ENCODE results near the gene PCDH15. TPM values are rescaled to one million over a fixed set of nuclear protein-coding genes. Genes with fewer than 3 reads are reported as not detected.
"Not testable (repeated sequence)": the region's sequence is repeated elsewhere in the genome, so short reads cannot be mapped to it uniquely, and the experiment has no call there.

PCDH15 gene
- total RNA-seq, 1 experiment from 2014 or later = not detected

GRCh38 chr10:53930648-53931047, 870.4 kb downstream of the PCDH15 start:
- Mint-ChIP-seq H3K27ac (ENCODE audit: unreplicated experiment) (no peak overlapping the region), H3K27me3 (ENCODE audit: unreplicated experiment) (no peaks in the 10 kb centered on the region), H3K9me3 (ENCODE audit: low read depth, unreplicated experiment) (no peaks in the 10 kb centered on the region), H3K4me1 (ENCODE audit: low read depth, unreplicated experiment) (no peaks in the 10 kb centered on the region), H3K36me3 (ENCODE audit: insufficient read depth, unreplicated experiment) (no peaks in the 10 kb centered on the region), H3K4me3 (ENCODE audit: low read depth, unreplicated experiment) (no peak overlapping the region)
- intact Hi-C loops (cut with micrococcal nuclease; ENCODE audit: unreplicated experiment) = no loop called here
- CTCF ChIA-PET = no interaction called here
- no TSS peak for BruUV-seq (replicated peaks)
- no peak for TF ChIP-seq CTCF (IDR thresholded peaks at IDR 0.05; ENCODE audit: unreplicated experiment)
- DNase-seq = no peak

GRCh38 chr10:53924051-53924700, 876.9 kb downstream of the PCDH15 start:
- H3K27ac Mint-ChIP-seq (ENCODE audit: unreplicated experiment); DNase-seq; H3K4me1 Mint-ChIP-seq (ENCODE audit: low read depth, unreplicated experiment); H3K4me3 Mint-ChIP-seq (ENCODE audit: low read depth, unreplicated experiment); H3K27me3 Mint-ChIP-seq (ENCODE audit: unreplicated experiment); H3K36me3 Mint-ChIP-seq (ENCODE audit: insufficient read depth, unreplicated experiment); BruUV-seq (replicated peaks); H3K9me3 Mint-ChIP-seq (ENCODE audit: low read depth, unreplicated experiment); intact Hi-C loops (cut with micrococcal nuclease; ENCODE audit: unreplicated experiment): not testable (repeated sequence)
- CTCF ChIA-PET = interaction anchor here (0.6 kb wide), 2 partner anchors 30 to 1717 kb away, joined by 3 read pairs; no protein-coding TSS in a partner anchor

- no peaks in the 10 kb centered on the region for H3K36me3 Mint-ChIP-seq (ENCODE audit: insufficient read depth, unreplicated experiment)
- no peak for TF ChIP-seq CTCF (IDR thresholded peaks at IDR 0.05; ENCODE audit: unreplicated experiment)
- intact Hi-C loops (cut with micrococcal nuclease; ENCODE audit: unreplicated experiment) = no loop called here
- BruUV-seq (replicated peaks) = no TSS peak
- no peak overlapping the region for H3K27ac Mint-ChIP-seq (ENCODE audit: unreplicated experiment)
- CTCF ChIA-PET = interaction anchor here (0.7 kb wide), 1 partner anchor 13 kb away, joined by 4 read pairs; no protein-coding TSS in a partner anchor
- H3K27me3 Mint-ChIP-seq (ENCODE audit: unreplicated experiment) = no peaks in the 10 kb centered on the region
- H3K4me1 Mint-ChIP-seq (ENCODE audit: low read depth, unreplicated experiment) = no peaks in the 10 kb centered on the region
- no peak for DNase-seq
- H3K4me3 Mint-ChIP-seq (ENCODE audit: low read depth, unreplicated experiment) = no peak overlapping the region
- H3K9me3 Mint-ChIP-seq (ENCODE audit: low read depth, unreplicated experiment) = peaks cover 6% of the 10 kb centered on the region
Observed at GRCh38 chr10:53918755-53919154, 882.3 kb downstream of the PCDH15 start.

GRCh38 chr10:53909791-53910190, 891.2 kb downstream of the PCDH15 start:
- H3K36me3 Mint-ChIP-seq (ENCODE audit: insufficient read depth, unreplicated experiment) = no peaks in the 10 kb centered on the region
- no peak overlapping the region for H3K4me3 Mint-ChIP-seq (ENCODE audit: low read depth, unreplicated experiment)
- H3K27me3 Mint-ChIP-seq (ENCODE audit: unreplicated experiment) = no peaks in the 10 kb centered on the region
- intact Hi-C loops (cut with micrococcal nuclease; ENCODE audit: unreplicated experiment) = no loop called here
- CTCF ChIA-PET = no interaction called here
- no peaks in the 10 kb centered on the region for H3K4me1 Mint-ChIP-seq (ENCODE audit: low read depth, unreplicated experiment)
- peaks cover 6% of the 10 kb centered on the region for H3K9me3 Mint-ChIP-seq (ENCODE audit: low read depth, unreplicated experiment)
- BruUV-seq (replicated peaks) = no TSS peak
- DNase-seq = no peak
- TF ChIP-seq CTCF (IDR thresholded peaks at IDR 0.05; ENCODE audit: unreplicated experiment) = no peak
- no peak overlapping the region for H3K27ac Mint-ChIP-seq (ENCODE audit: unreplicated experiment)

- DNase-seq = no peak
- intact Hi-C loops (cut with micrococcal nuclease; ENCODE audit: unreplicated experiment) = no loop called here
- no TSS peak for BruUV-seq (replicated peaks)
- no peaks in the 10 kb centered on the region for H3K36me3 Mint-ChIP-seq (ENCODE audit: insufficient read depth, unreplicated experiment)
- no peak for TF ChIP-seq CTCF (IDR thresholded peaks at IDR 0.05; ENCODE audit: unreplicated experiment)
- H3K27ac Mint-ChIP-seq (ENCODE audit: unreplicated experiment) = no peak overlapping the region
- H3K4me3 Mint-ChIP-seq (ENCODE audit: low read depth, unreplicated experiment) = no peak overlapping the region
- H3K9me3 Mint-ChIP-seq (ENCODE audit: low read depth, unreplicated experiment) = no peaks in the 10 kb centered on the region
- H3K27me3 Mint-ChIP-seq (ENCODE audit: unreplicated experiment) = no peaks in the 10 kb centered on the region
- no peaks in the 10 kb centered on the region for H3K4me1 Mint-ChIP-seq (ENCODE audit: low read depth, unreplicated experiment)
- CTCF ChIA-PET = interaction anchor here (0.7 kb wide), 1 partner anchor 40 kb away, joined by 3 read pairs; no protein-coding TSS in a partner anchor
Observed at GRCh38 chr10:53904506-53905241, 896.4 kb downstream of the PCDH15 start.

All from Calu3 (cell line).